AG10803 (cell line): ENCODE data around the gene ANKRD18A.

ENCODE experiments used
- DNase-seq: peaks from one replicate; pipeline ENCODE4 v3.0.0; 2010; ENCODE audit warnings: low read depth
- H3K4me3 ChIP-seq: 2 replicates; pipeline ENCODE4 v1.5.1; 2011; ENCODE audit warnings: mild to moderate bottlenecking, low read length, control low read depth
- TF ChIP-seq, protein P1 (sequence below): conservative IDR thresholded peaks from 2 replicates; pipeline ENCODE4 v1.5.1; 2011; ENCODE audit warnings: mild to moderate bottlenecking, low read length, control low read depth, inconsistent platforms

Gene ANKRD18A

GRCh38 chr9:38620483-38621433, at the start of gene ANKRD18A:
Gene ANKRD18A, minus strand, starts transcription at chr9:38620596. Its CDS starts 311 bp downstream, at chr9:38620285.
- H3K4me3 ChIP-seq, result peak within 1 kb of the TSS; percentile 31
- peak; percentile 30 for DNase-seq

GRCh38 chr9:38668791-38669466, 48.5 kb upstream of the ANKRD18A start:
- H3K4me3 ChIP-seq, result no peak overlapping the region
- DNase-seq, result no peak
- TF ChIP-seq, protein P1, sequence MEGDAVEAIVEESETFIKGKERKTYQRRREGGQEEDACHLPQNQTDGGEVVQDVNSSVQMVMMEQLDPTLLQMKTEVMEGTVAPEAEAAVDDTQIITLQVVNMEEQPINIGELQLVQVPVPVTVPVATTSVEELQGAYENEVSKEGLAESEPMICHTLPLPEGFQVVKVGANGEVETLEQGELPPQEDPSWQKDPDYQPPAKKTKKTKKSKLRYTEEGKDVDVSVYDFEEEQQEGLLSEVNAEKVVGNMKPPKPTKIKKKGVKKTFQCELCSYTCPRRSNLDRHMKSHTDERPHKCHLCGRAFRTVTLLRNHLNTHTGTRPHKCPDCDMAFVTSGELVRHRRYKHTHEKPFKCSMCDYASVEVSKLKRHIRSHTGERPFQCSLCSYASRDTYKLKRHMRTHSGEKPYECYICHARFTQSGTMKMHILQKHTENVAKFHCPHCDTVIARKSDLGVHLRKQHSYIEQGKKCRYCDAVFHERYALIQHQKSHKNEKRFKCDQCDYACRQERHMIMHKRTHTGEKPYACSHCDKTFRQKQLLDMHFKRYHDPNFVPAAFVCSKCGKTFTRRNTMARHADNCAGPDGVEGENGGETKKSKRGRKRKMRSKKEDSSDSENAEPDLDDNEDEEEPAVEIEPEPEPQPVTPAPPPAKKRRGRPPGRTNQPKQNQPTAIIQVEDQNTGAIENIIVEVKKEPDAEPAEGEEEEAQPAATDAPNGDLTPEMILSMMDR, result no peak

More at GRCh38 chr9:38620483-38621433, at the start of gene ANKRD18A:
- TF ChIP-seq, protein P1, result peak; percentile 44

GRCh38 chr9:38662763-38663593, 42.6 kb upstream of the ANKRD18A start:
- H3K4me3 ChIP-seq, result no peak overlapping the region
- TF ChIP-seq, protein P1, result no peak
- no peak for DNase-seq

DNA sequence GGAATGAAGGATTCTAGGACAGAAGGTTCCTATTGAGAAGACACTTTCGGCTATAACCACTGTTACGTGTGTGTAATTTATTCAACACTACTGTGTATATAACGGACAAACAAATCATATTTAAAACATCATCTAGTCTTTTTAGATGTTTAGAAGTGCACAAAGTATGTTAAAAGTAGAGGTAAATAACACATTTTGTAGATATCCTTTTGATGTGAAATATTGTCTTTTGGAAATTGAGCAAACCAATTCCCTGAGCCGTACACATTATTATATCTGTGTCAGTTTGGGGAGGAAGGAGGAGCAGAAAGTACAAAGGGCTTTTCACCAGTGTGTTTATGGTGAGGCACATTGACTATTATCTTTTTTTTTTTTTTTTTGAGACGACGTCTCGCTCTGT, 39.1 kb upstream of the ANKRD18A start:
- DNase-seq, result no peak
- TF ChIP-seq, protein P1, result no peak
- H3K4me3 ChIP-seq, result no peak overlapping the region

GRCh38 chr9:38656896-38657295, 36.5 kb upstream of the ANKRD18A start:
- TF ChIP-seq, protein P1, result no peak
- no peak for DNase-seq
- H3K4me3 ChIP-seq, result no peak overlapping the region

DNA sequence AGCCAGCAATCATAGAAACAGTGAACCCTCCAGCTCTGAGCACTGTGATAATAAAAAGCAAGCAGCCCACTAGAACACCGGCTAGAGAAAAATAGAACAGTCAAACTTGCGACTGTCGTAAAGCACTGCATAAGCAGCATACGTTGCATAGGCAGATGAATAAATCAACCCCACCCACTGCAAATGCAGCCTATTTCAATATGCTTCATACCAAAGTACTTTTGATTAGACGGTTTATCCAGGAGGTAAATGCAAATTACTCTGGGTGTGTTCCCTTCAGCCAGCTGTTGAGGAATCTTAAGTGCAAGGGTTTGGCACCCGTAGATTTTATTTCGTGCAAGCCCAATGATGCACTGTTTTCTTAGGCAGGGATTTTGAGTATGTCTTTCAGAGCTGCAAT, 32.1 kb upstream of the ANKRD18A start:
- TF ChIP-seq, protein P1, result no peak
- DNase-seq, result no peak
- no peak overlapping the region for H3K4me3 ChIP-seq
